Esophagus muscularis mucosa (tissue), 3 donors: ENCODE data around the gene GPC5.

Experiments
- CTCF ChIP-seq, 3 experiments: fragments of 200-600 bp in 2 of 3; fragments of 450-650 bp in 1 of 3; sonication (generic) in 2 of 3; IDR thresholded peaks; one replicate each; pipeline ENCODE4 v1.5.1; 2017 to 2019; ENCODE audit warnings: antibody characterized with exemption in 3 of 3, mild to moderate bottlenecking in 2 of 3, moderate library complexity in 1 of 3
- POLR2A ChIP-seq: fragments of 450-650 bp; IDR thresholded peaks from one replicate; pipeline ENCODE4 v1.6.1; 2017; ENCODE audit warnings: antibody characterized with exemption, moderate library complexity, mild to moderate bottlenecking, low read depth
- POLR2AphosphoS5 ChIP-seq, 2 donors: sonication (generic); formaldehyde crosslinking; IDR thresholded peaks; one replicate each; pipeline ENCODE4 v1.6.1; 2017; ENCODE audit warnings: antibody characterized with exemption in 2 of 2

- TF ChIP-seq CTCF (IDR thresholded peaks at IDR 0.05) = no peak
- TF ChIP-seq POLR2AphosphoS5 (IDR thresholded peaks at IDR 0.05) = no peak
- no peak for TF ChIP-seq POLR2A
These were observed 535.9 kb downstream of the GPC5 start for GRCh38 chr13:91934354-91934753.
